Type B pancreatic cell (in vitro differentiated cells): ENCODE data around the gene ISG15. TPM values are rescaled to one million over a fixed set of nuclear protein-coding genes. Genes with fewer than 3 reads are reported as not detected.
"Not testable (repeated sequence)": the region's sequence is repeated elsewhere in the genome, so short reads cannot be mapped to it uniquely, and the experiment has no call there.

Experiments used
- DNase-seq: peaks from one replicate; pipeline ENCODE4 v3.0.0; 2021; ENCODE audit warnings: mixed read lengths; ENCODE audit not compliant: unreplicated experiment; ENCODE audit errors: extremely low spot score
- H3K27ac Mint-ChIP-seq: 2 replicates; pipeline ENCODE4 v1.8.0; 2021; ENCODE audit warnings: mild to moderate bottlenecking, mixed read lengths
- H3K27me3 Mint-ChIP-seq: 2 replicates; pipeline ENCODE4 v1.8.0; 2021; ENCODE audit warnings: mixed read lengths
- H3K36me3 Mint-ChIP-seq: 2 replicates; pipeline ENCODE4 v1.8.0; 2021; ENCODE audit warnings: mixed read lengths
- H3K4me1 Mint-ChIP-seq: one replicate; pipeline ENCODE4 v1.8.0; 2021; ENCODE audit warnings: mixed read lengths; ENCODE audit not compliant: unreplicated experiment
- H3K4me3 Mint-ChIP-seq: 2 replicates; pipeline ENCODE4 v1.8.0; 2021; ENCODE audit warnings: mild to moderate bottlenecking, mixed read lengths
- H3K9me3 Mint-ChIP-seq: 2 replicates; pipeline ENCODE4 v1.8.0; 2021; ENCODE audit warnings: mixed read lengths
- total RNA-seq: library from RNA; stranded (reverse); gene quantifications from 2 replicates; pipeline ENCODE4 v1.2.1, GENCODE V29; 2021; ENCODE audit warnings: low replicate concordance
- TF ChIP-seq, protein P1 (sequence below): fragments of 200-600 bp; sonication (generic); conservative IDR thresholded peaks from 2 replicates; pipeline ENCODE4 v1.5.0; 2021; ENCODE audit warnings: antibody characterized with exemption, mild to moderate bottlenecking

ISG15 gene
- total RNA-seq, 1 donor from 2014 or later: 20.8 TPM

GRCh38 chr1:1004780-1005697 lies 8.3 kb upstream of the ISG15 start:
- H3K27me3 Mint-ChIP-seq: peaks cover 15% of the 10 kb centered on the region
- no peaks in the 10 kb centered on the region for H3K36me3 Mint-ChIP-seq
- H3K4me3 Mint-ChIP-seq: peak overlapping the region; percentile 77
- DNase-seq: no peak
- peaks cover 15% of the 10 kb centered on the region for H3K4me1 Mint-ChIP-seq
- TF ChIP-seq, protein P1, sequence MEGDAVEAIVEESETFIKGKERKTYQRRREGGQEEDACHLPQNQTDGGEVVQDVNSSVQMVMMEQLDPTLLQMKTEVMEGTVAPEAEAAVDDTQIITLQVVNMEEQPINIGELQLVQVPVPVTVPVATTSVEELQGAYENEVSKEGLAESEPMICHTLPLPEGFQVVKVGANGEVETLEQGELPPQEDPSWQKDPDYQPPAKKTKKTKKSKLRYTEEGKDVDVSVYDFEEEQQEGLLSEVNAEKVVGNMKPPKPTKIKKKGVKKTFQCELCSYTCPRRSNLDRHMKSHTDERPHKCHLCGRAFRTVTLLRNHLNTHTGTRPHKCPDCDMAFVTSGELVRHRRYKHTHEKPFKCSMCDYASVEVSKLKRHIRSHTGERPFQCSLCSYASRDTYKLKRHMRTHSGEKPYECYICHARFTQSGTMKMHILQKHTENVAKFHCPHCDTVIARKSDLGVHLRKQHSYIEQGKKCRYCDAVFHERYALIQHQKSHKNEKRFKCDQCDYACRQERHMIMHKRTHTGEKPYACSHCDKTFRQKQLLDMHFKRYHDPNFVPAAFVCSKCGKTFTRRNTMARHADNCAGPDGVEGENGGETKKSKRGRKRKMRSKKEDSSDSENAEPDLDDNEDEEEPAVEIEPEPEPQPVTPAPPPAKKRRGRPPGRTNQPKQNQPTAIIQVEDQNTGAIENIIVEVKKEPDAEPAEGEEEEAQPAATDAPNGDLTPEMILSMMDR: no peak
- H3K9me3 Mint-ChIP-seq: no peaks in the 10 kb centered on the region
- H3K27ac Mint-ChIP-seq: peak overlapping the region; percentile 90

DNA sequence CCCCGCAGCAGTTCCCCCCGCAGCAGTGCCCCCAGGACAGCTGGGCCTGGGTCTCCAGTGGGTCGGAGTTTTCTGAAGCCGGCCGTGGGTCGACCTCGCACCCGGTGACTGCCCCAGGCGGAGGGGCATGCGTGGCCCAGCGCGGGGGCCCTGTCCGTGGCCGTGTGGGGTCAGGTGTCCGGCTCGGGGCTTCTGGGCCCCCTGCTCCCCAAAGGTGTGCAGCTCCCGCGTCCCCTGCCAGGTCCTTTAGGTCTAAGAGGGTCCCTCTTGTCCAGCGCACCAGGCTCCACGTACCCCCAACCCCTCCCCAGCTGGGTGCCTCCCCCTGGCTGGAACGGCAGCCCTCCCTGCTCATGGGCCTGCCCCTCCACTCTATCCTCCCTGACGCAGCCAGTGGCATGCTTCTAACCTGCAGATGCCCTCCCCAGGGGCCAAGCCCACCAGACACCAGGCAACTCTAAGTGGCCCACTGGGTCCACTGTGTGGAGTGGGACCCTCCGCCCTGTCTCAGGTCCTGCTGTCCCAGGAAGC lies 7.5 kb upstream of the ISG15 start:
- peak overlapping the region; percentile 66 for H3K27ac Mint-ChIP-seq
- DNase-seq: no peak
- H3K9me3 Mint-ChIP-seq: no peaks in the 10 kb centered on the region
- H3K27me3 Mint-ChIP-seq: peaks cover 13% of the 10 kb centered on the region
- peaks cover 12% of the 10 kb centered on the region for H3K4me1 Mint-ChIP-seq
- H3K4me3 Mint-ChIP-seq: no peak overlapping the region
- TF ChIP-seq, protein P1: no peak
- H3K36me3 Mint-ChIP-seq: no peaks in the 10 kb centered on the region

DNA sequence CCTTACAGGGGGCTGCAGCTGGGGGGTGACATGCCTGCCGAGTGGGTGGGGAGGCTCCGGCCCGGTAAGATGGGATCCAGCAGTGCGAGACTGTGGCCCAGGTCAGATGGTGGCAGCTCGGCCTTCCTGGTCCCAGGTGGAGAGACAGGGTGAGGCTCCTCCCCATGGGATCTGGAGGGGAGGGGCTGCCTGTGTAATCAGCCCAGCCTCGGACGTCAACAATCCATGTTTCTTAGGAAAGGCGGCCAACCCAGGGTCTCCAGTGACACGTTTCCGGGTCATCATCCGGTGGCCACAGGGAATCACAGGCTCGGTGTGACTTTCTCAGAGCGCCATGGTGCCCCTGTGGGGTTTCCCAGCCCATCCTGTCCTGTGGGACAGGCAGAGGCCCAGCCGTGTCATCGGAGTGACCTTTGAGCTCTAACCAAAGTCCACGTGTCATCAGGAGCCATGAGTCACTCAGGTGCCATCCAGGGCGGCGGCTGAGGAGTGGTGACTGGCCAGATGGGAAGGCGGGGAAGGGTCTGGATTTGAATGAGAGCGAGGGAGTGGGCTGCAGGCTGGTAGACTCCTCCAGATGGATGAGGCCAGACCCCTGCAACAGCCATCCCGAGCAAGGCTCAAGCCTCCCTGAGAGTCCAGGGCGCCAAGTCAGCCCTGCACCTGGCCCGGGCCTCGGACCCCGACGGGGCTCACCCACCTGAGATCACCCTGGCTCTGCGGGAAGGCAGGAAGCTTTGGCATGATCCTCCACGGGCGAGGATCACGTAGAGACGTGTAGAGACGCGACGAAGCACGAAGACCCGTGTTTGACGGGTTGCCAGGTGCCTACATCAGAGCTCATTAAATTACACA lies 6.8 kb upstream of the ISG15 start:
- Mint-ChIP-seq H3K4me1 (peaks cover 11% of the 10 kb centered on the region), H3K27ac (peak overlapping the region; percentile 66), H3K36me3 (no peaks in the 10 kb centered on the region), H3K9me3 (no peaks in the 10 kb centered on the region), H3K27me3 (peaks cover 12% of the 10 kb centered on the region), H3K4me3 (no peak overlapping the region)
- DNase-seq: no peak
- TF ChIP-seq, protein P1: no peak

GRCh38 chr1:1010131-1010530 lies 3.2 kb upstream of the ISG15 start:
- not testable (repeated sequence) for H3K9me3 Mint-ChIP-seq

DNA sequence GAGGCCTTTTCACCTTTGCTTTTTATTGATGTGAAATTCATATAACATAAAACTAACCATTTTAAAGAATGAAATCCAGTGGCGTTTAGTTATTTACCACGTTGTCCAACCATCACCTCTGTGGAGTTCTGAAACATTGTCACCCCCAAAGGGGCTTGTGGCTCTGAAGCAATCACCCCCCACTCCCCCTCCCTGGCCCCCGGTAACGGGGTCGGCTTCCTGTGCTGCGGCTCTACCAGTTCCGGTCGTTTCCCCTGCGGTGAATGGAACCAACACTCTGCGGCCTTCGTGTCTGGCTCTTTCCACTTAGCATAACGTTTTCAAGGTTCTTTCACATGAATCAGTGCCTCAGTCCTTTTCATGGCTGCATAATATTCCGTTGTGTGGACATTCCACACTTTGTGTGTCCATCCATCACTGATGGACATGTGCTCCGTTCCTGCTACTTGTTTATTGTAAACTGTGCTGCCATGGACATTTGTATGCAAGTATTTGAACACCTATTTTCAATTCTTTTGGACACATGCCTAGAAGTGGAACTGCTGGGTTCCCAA lies 1.8 kb upstream of the ISG15 start:
- no peak overlapping the region for H3K4me3 Mint-ChIP-seq
- TF ChIP-seq, protein P1: no peak
- no peak for DNase-seq
- H3K4me1 Mint-ChIP-seq: peaks cover 13% of the 10 kb centered on the region
- H3K36me3 Mint-ChIP-seq: no peaks in the 10 kb centered on the region
- no peak overlapping the region for H3K27ac Mint-ChIP-seq
- H3K27me3 Mint-ChIP-seq: no peaks in the 10 kb centered on the region
- no peaks in the 10 kb centered on the region for H3K9me3 Mint-ChIP-seq

More at GRCh38 chr1:1010131-1010530, 3.2 kb upstream of the ISG15 start:
- H3K4me1 Mint-ChIP-seq: peaks cover 16% of the 10 kb centered on the region
- not testable (repeated sequence) for DNase-seq, H3K4me3 Mint-ChIP-seq, H3K27me3 Mint-ChIP-seq, H3K27ac Mint-ChIP-seq, H3K36me3 Mint-ChIP-seq

DNA sequence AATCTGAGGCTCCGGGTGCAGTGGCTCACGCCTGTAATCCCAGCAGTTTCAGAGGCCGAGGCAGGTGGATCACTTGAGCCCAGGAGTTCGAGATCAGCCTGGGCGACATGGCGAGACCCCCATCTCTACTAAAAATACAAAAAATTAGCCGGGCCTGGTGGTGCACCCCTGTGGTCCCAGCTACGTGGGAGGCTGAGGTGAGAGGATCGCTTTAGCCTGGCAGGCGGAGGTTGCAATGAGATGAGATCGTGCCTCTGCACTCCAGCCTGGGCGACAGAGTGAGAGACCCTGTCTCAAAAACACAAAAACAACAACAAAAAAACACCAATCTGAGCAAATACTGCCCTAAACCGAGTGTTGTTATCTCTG lies 577 bp upstream of the ISG15 start:
- H3K27me3 Mint-ChIP-seq, DNase-seq, H3K9me3 Mint-ChIP-seq, H3K36me3 Mint-ChIP-seq: not testable (repeated sequence)
- H3K27ac Mint-ChIP-seq: peak overlapping the region; percentile 88
- peak overlapping the region; percentile 90 for H3K4me3 Mint-ChIP-seq
- peaks cover 19% of the 10 kb centered on the region for H3K4me1 Mint-ChIP-seq
